SU-DHL-6 (cell line): ENCODE measurements around the gene ITGB5.

Source experiments
- EZH2phosphoT487 ChIP-seq: fragments of 200-600 bp; sonication (generic), shearing (Covaris generic); conservative IDR thresholded peaks from 2 replicates; pipeline ENCODE4 v1.6.1; 2018; ENCODE audit warnings: mild to moderate bottlenecking, antibody characterized with exemption, low read length, moderate library complexity, mixed read lengths
- TF ChIP-seq, protein P1 (sequence below): fragments of 200-600 bp; sonication (generic); IDR thresholded peaks from one replicate; pipeline ENCODE4 v1.5.1; 2017; ENCODE audit warnings: antibody characterized with exemption, mild to moderate bottlenecking, low read length, moderate library complexity; ENCODE audit not compliant: insufficient read depth, poor library complexity, severe bottlenecking

- TF ChIP-seq, protein P1, sequence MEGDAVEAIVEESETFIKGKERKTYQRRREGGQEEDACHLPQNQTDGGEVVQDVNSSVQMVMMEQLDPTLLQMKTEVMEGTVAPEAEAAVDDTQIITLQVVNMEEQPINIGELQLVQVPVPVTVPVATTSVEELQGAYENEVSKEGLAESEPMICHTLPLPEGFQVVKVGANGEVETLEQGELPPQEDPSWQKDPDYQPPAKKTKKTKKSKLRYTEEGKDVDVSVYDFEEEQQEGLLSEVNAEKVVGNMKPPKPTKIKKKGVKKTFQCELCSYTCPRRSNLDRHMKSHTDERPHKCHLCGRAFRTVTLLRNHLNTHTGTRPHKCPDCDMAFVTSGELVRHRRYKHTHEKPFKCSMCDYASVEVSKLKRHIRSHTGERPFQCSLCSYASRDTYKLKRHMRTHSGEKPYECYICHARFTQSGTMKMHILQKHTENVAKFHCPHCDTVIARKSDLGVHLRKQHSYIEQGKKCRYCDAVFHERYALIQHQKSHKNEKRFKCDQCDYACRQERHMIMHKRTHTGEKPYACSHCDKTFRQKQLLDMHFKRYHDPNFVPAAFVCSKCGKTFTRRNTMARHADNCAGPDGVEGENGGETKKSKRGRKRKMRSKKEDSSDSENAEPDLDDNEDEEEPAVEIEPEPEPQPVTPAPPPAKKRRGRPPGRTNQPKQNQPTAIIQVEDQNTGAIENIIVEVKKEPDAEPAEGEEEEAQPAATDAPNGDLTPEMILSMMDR, result no peak
- TF ChIP-seq EZH2phosphoT487, result no peak
Observed at GRCh38 chr3:124802702-124803101, 84.5 kb downstream of the ITGB5 start.
